ENCODE data around the gene PAN3.

PAN3 gene

GRCh38 chr13:28185256-28185655, 46.9 kb downstream of the PAN3 start:
- no peak for DNase-seq (ENCODE audit: low read depth in 1 of 2, low spot score in 1 of 2)
- Histone ChIP-seq H3K4me3 (replicated peaks; ENCODE audit: insufficient read depth, low read length) (no peak overlapping the region), H3K27ac (replicated peaks) (no peak overlapping the region), H3K27me3 (ENCODE audit: insufficient read depth, poor library complexity, severe bottlenecking) (no peaks in the 10 kb centered on the region)
- no peak for TF ChIP-seq SPI1 (IDR thresholded peaks at IDR 0.05; ENCODE audit: borderline replicate concordance, low read depth)
- TF ChIP-seq, protein P1, sequence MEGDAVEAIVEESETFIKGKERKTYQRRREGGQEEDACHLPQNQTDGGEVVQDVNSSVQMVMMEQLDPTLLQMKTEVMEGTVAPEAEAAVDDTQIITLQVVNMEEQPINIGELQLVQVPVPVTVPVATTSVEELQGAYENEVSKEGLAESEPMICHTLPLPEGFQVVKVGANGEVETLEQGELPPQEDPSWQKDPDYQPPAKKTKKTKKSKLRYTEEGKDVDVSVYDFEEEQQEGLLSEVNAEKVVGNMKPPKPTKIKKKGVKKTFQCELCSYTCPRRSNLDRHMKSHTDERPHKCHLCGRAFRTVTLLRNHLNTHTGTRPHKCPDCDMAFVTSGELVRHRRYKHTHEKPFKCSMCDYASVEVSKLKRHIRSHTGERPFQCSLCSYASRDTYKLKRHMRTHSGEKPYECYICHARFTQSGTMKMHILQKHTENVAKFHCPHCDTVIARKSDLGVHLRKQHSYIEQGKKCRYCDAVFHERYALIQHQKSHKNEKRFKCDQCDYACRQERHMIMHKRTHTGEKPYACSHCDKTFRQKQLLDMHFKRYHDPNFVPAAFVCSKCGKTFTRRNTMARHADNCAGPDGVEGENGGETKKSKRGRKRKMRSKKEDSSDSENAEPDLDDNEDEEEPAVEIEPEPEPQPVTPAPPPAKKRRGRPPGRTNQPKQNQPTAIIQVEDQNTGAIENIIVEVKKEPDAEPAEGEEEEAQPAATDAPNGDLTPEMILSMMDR (IDR thresholded peaks at IDR 0.05; ENCODE audit: insufficient read depth, low read length), result no peak
- TF ChIP-seq, protein P2, sequence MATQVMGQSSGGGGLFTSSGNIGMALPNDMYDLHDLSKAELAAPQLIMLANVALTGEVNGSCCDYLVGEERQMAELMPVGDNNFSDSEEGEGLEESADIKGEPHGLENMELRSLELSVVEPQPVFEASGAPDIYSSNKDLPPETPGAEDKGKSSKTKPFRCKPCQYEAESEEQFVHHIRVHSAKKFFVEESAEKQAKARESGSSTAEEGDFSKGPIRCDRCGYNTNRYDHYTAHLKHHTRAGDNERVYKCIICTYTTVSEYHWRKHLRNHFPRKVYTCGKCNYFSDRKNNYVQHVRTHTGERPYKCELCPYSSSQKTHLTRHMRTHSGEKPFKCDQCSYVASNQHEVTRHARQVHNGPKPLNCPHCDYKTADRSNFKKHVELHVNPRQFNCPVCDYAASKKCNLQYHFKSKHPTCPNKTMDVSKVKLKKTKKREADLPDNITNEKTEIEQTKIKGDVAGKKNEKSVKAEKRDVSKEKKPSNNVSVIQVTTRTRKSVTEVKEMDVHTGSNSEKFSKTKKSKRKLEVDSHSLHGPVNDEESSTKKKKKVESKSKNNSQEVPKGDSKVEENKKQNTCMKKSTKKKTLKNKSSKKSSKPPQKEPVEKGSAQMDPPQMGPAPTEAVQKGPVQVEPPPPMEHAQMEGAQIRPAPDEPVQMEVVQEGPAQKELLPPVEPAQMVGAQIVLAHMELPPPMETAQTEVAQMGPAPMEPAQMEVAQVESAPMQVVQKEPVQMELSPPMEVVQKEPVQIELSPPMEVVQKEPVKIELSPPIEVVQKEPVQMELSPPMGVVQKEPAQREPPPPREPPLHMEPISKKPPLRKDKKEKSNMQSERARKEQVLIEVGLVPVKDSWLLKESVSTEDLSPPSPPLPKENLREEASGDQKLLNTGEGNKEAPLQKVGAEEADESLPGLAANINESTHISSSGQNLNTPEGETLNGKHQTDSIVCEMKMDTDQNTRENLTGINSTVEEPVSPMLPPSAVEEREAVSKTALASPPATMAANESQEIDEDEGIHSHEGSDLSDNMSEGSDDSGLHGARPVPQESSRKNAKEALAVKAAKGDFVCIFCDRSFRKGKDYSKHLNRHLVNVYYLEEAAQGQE (IDR thresholded peaks at IDR 0.05; ENCODE audit: insufficient replicate concordance, low read depth), result no peak
- TF ChIP-seq GABPA (IDR thresholded peaks at IDR 0.05; ENCODE audit: low read depth), result no peak
- TF ChIP-seq POLR2AphosphoS5 (IDR thresholded peaks at IDR 0.05; ENCODE audit: low read depth), result no peak

GRCh38 chr13:28199089-28199488, 60.7 kb downstream of the PAN3 start:
- no peaks in the 10 kb centered on the region for H3K27me3 ChIP-seq (ENCODE audit: insufficient read depth, poor library complexity, severe bottlenecking)
- H3K4me3 ChIP-seq (replicated peaks; ENCODE audit: insufficient read depth, low read length), result no peak overlapping the region
- no peak overlapping the region for H3K27ac ChIP-seq (replicated peaks)
- DNase-seq (ENCODE audit: low read depth in 1 of 2, low spot score in 1 of 2), result no peak
- TF ChIP-seq, protein P1 (IDR thresholded peaks at IDR 0.05; ENCODE audit: insufficient read depth, low read length), result no peak
- no peak for TF ChIP-seq SPI1 (IDR thresholded peaks at IDR 0.05; ENCODE audit: borderline replicate concordance, low read depth)
- TF ChIP-seq POLR2AphosphoS5 (IDR thresholded peaks at IDR 0.05; ENCODE audit: low read depth), result no peak
- no peak for TF ChIP-seq GABPA (IDR thresholded peaks at IDR 0.05; ENCODE audit: low read depth)
- TF ChIP-seq, protein P2 (IDR thresholded peaks at IDR 0.05; ENCODE audit: insufficient replicate concordance, low read depth), result no peak

GRCh38 chr13:28204043-28204442, 65.7 kb downstream of the PAN3 start:
- Histone ChIP-seq H3K27ac (replicated peaks) (no peak overlapping the region), H3K27me3 (ENCODE audit: insufficient read depth, poor library complexity, severe bottlenecking) (no peaks in the 10 kb centered on the region), H3K4me3 (replicated peaks; ENCODE audit: insufficient read depth, low read length) (no peak overlapping the region)
- TF ChIP-seq POLR2AphosphoS5 (IDR thresholded peaks at IDR 0.05; ENCODE audit: low read depth), result no peak
- TF ChIP-seq GABPA (IDR thresholded peaks at IDR 0.05; ENCODE audit: low read depth), result no peak
- no peak for TF ChIP-seq SPI1 (IDR thresholded peaks at IDR 0.05; ENCODE audit: borderline replicate concordance, low read depth)
- TF ChIP-seq, protein P1 (IDR thresholded peaks at IDR 0.05; ENCODE audit: insufficient read depth, low read length), result no peak
- TF ChIP-seq, protein P2 (IDR thresholded peaks at IDR 0.05; ENCODE audit: insufficient replicate concordance, low read depth), result no peak
- no peak for DNase-seq (ENCODE audit: low read depth in 1 of 2, low spot score in 1 of 2)
